Lung (tissue), 12 donors: ENCODE data around the gene ANKFN1. TPM values are rescaled to one million over a fixed set of nuclear protein-coding genes. Genes with fewer than 3 reads are reported as not detected.
A peak's percentile ranks its signal among the peaks of the same experiment; 100 is the strongest.

ENCODE experiments used
- ATAC-seq: fragments of 200-7000 bp; cut with Tn5 transposase; one replicate; pipeline ENCODE4 v1.9.1; 2020; ENCODE audit warnings: moderate number of reproducible peaks; ENCODE audit not compliant: insufficient read depth, low FRiP score
- DNase-seq, 3 donors: peaks; one replicate each; pipeline ENCODE4 v3.0.0-alpha.2; 2013 to 2017
- H3K27ac ChIP-seq, 2 donors: one replicate each; pipeline ENCODE4 v1.5.1; 2013; ENCODE audit warnings: mild to moderate bottlenecking in 2 of 2, moderate library complexity in 2 of 2, control low read depth in 1 of 2, inconsistent platforms in 1 of 2, low read depth in 1 of 2, low read length in 1 of 2
- H3K27me3 ChIP-seq, 3 donors: one replicate each; pipeline ENCODE4 v1.5.1; 2013; ENCODE audit warnings: low read length in 2 of 3; ENCODE audit not compliant: control insufficient read depth in 3 of 3, insufficient read depth in 3 of 3
- H3K36me3 ChIP-seq, 4 donors: one replicate each; pipeline ENCODE4 v1.5.1; 2013; ENCODE audit warnings: low read length in 4 of 4, mild to moderate bottlenecking in 1 of 4, moderate library complexity in 1 of 4; ENCODE audit not compliant: control insufficient read depth in 4 of 4, insufficient read depth in 4 of 4
- H3K4me1 ChIP-seq, 5 donors: one replicate each; pipeline ENCODE4 v1.5.1; 2013; ENCODE audit warnings: low read length in 5 of 5, mild to moderate bottlenecking in 2 of 5, moderate library complexity in 1 of 5; ENCODE audit not compliant: control insufficient read depth in 5 of 5, insufficient read depth in 5 of 5
- H3K4me3 ChIP-seq: one replicate; pipeline ENCODE4 v1.5.1; 2013; ENCODE audit warnings: mild to moderate bottlenecking, control low read depth, moderate library complexity
- H3K9ac ChIP-seq, 2 donors: one replicate each; pipeline ENCODE4 v1.5.1; 2013; ENCODE audit warnings: low read length in 2 of 2, control low read depth in 1 of 2; ENCODE audit not compliant: insufficient read depth in 1 of 2
- H3K9me3 ChIP-seq, 4 donors: one replicate each; pipeline ENCODE4 v1.5.1; 2013; ENCODE audit warnings: low read length in 3 of 4, mild to moderate bottlenecking in 1 of 4, moderate library complexity in 1 of 4; ENCODE audit not compliant: control insufficient read depth in 4 of 4, insufficient read depth in 3 of 4
- CTCF ChIP-seq: IDR thresholded peaks from 2 replicates; pipeline ENCODE4 v1.5.1; 2012; ENCODE audit warnings: mild to moderate bottlenecking; ENCODE audit errors: control extremely low read depth, extremely low read depth
- WGBS, 2 donors: extraction: QIAGEN DNeasy Blood & Tissue Kit; methylation state at CpG; one replicate each; pipeline ENCODE4 v1.1.7; 2013; 5-methylcytosine and 5-hydroxymethylcytosine counted together
- polyA plus RNA-seq, 2 donors: library from polyadenylated mRNA; stranded (reverse); fragments of 200-250 nt; gene quantifications; one replicate each; pipeline ENCODE4 v1.2.1, GENCODE V29; 2013
- total RNA-seq, 2 donors: library from RNA; depleted of rRNA in 1 of 2; stranded (reverse); fragments of >200 nt in 1 of 2; gene quantifications; one replicate each; pipeline ENCODE4 v1.2.1, GENCODE V29; 2014 to 2021
- donor health status: control.
- donor health status: control.
- donor health status: Bipolar disorder and iron deficiency.
- donor health status: healthy.
- donor health status: DM: yes; HTN: yes; CAD: no.

The ANKFN1 gene
- total and polyA plus RNA-seq, 4 donors, result 0.39 to 8.5 (median 3.4) TPM

- WGBS, 2 donors, result 77 to 85% methylated on average over 4 of the region's 4 CpGs
Measured at GRCh38 chr17:56110463-56111135, 42.7 kb upstream of the ANKFN1 start.

GRCh38 chr17:56111706-56112485, 41.4 kb upstream of the ANKFN1 start:
- no peak for DNase-seq
- no peak overlapping the region for H3K9ac ChIP-seq
- H3K27ac ChIP-seq, result no peak overlapping the region
- no peaks in the 10 kb centered on the region for H3K27me3 ChIP-seq
- no peak overlapping the region for H3K4me3 ChIP-seq
- no peaks in the 10 kb centered on the region for H3K4me1 ChIP-seq
- TF ChIP-seq CTCF, result no peak
- ATAC-seq, result no peak
- 47 to 62% methylated on average over 3 of the region's 3 CpGs for WGBS, 2 donors
- no peaks in the 10 kb centered on the region for H3K36me3 ChIP-seq
- no peaks in the 10 kb centered on the region for H3K9me3 ChIP-seq

More at GRCh38 chr17:56110463-56111135, 42.7 kb upstream of the ANKFN1 start:
- ATAC-seq, result peak; percentile 51
- DNase-seq, result peak in 1 of 3 donors; percentile 14
- H3K4me3 ChIP-seq, result no peak overlapping the region
- no peaks in the 10 kb centered on the region for H3K27me3 ChIP-seq
- H3K9me3 ChIP-seq, result no peaks in the 10 kb centered on the region
- no peak overlapping the region for H3K9ac ChIP-seq
- H3K36me3 ChIP-seq, result no peaks in the 10 kb centered on the region
- H3K27ac ChIP-seq, result peak overlapping the region in 1 of 2 donors; percentile 84
- TF ChIP-seq CTCF, result no peak
- H3K4me1 ChIP-seq, result no peaks in the 10 kb centered on the region

- Histone ChIP-seq H3K9me3 (no peaks in the 10 kb centered on the region), H3K27ac (no peak overlapping the region), H3K36me3 (no peaks in the 10 kb centered on the region), H3K9ac (no peak overlapping the region), H3K27me3 (no peaks in the 10 kb centered on the region), H3K4me3 (no peak overlapping the region), H3K4me1 (no peaks in the 10 kb centered on the region)
- TF ChIP-seq CTCF, result no peak
- ATAC-seq (no peak), DNase-seq (no peak)
- WGBS, 2 donors, result 57 to 64% methylated on average over 2 of the region's 2 CpGs
Measured at GRCh38 chr17:56113486-56113885, 39.8 kb upstream of the ANKFN1 start.
